Large intestine (tissue), 3 donors: ENCODE results near the gene ZSWIM4. TPM values are rescaled to one million over a fixed set of nuclear protein-coding genes. Genes with fewer than 3 reads are reported as not detected.
A peak's percentile ranks its signal among the peaks of the same experiment; 100 is the strongest.
"Not testable (repeated sequence)": the region's sequence is repeated elsewhere in the genome, so short reads cannot be mapped to it uniquely, and the experiment has no call there.

ENCODE experiments used
- DNase-seq, 2 donors: peaks; one replicate each; pipeline versions ENCODE4 v3.0.0 to v3.0.0-alpha.2; 2013
- H3K27ac ChIP-seq: one replicate; pipeline ENCODE4 v1.5.1; 2013; ENCODE audit warnings: low read length
- H3K27me3 ChIP-seq: 2 replicates; pipeline ENCODE4 v1.6.1; 2013; ENCODE audit warnings: low read length; ENCODE audit not compliant: control insufficient read depth, insufficient read depth
- H3K36me3 ChIP-seq: 2 replicates; pipeline ENCODE4 v1.6.1; 2013; ENCODE audit warnings: low read length; ENCODE audit not compliant: control insufficient read depth, insufficient read depth
- H3K4me1 ChIP-seq: one replicate; pipeline ENCODE4 v1.6.1; 2013; ENCODE audit warnings: low read length; ENCODE audit not compliant: control insufficient read depth, insufficient read depth
- H3K4me3 ChIP-seq: one replicate; pipeline ENCODE4 v1.5.1; 2013; ENCODE audit warnings: low read length
- H3K9me3 ChIP-seq: one replicate; pipeline ENCODE4 v1.6.1; 2013; ENCODE audit warnings: mild to moderate bottlenecking, low read depth, low read length, moderate library complexity; ENCODE audit not compliant: control insufficient read depth
- WGBS: methylation state at CpG from one replicate; pipeline ENCODE4 v1.1.5; 2013; ENCODE audit warnings: low lambda C conversion rate; ENCODE audit not compliant: insufficient coverage; 5-methylcytosine and 5-hydroxymethylcytosine counted together
- polyA plus RNA-seq: library from polyadenylated mRNA; unstranded; fragments of 120-200 nt; gene quantifications from one replicate; pipeline ENCODE4 v1.2.1, GENCODE V29; 2013

The ZSWIM4 gene
- polyA plus RNA-seq, 1 donor: 3.7 TPM

- H3K4me3 ChIP-seq: no peak overlapping the region
- no CpG with 5 or more reads among the region's 9 CpGs for whole genome bisulfite sequencing
- peaks cover 7% of the 10 kb centered on the region for H3K4me1 ChIP-seq
- no peaks in the 10 kb centered on the region for H3K27me3 ChIP-seq
- no peaks in the 10 kb centered on the region for H3K9me3 ChIP-seq
- peaks cover 27% of the 10 kb centered on the region for H3K36me3 ChIP-seq
- H3K27ac ChIP-seq: no peak overlapping the region
- no peak for DNase-seq
These were observed 16.8 kb upstream of the ZSWIM4 start for GRCh38 chr19:13778398-13778797.

DNA sequence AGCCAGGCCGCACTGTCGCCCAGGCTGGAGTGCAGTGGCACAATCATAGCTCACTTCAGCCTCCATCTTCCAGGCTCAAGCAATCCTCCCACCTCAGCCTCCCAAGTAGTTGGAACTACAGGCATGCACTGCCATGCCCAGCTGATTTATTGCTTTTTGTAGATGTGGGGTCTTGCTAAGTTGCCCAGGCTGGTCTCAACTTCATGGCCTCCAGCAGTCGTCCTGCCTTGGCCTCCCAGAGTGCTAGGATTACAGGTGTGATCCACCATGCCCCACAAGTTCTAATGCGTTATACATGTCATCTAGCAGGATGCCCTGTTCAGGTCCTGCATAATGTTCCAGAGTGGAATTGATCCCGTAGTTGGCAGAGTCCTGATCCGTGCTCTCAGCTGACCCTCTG lies 16.4 kb upstream of the ZSWIM4 start:
- Histone ChIP-seq H3K27ac (no peak overlapping the region), H3K36me3 (peaks cover 27% of the 10 kb centered on the region), H3K4me3 (no peak overlapping the region), H3K27me3 (no peaks in the 10 kb centered on the region), H3K9me3 (no peaks in the 10 kb centered on the region), H3K4me1 (peaks cover 7% of the 10 kb centered on the region)
- no CpG with 5 or more reads among the region's 6 CpGs for WGBS
- no peak for DNase-seq

- no CpG with 5 or more reads among the region's 8 CpGs for WGBS
- H3K9me3 ChIP-seq, H3K27me3 ChIP-seq, H3K4me1 ChIP-seq, H3K4me3 ChIP-seq, DNase-seq, H3K27ac ChIP-seq: not testable (repeated sequence)
- peaks cover 27% of the 10 kb centered on the region for H3K36me3 ChIP-seq
These were observed 15.4 kb upstream of the ZSWIM4 start for GRCh38 chr19:13779794-13780193.

DNA sequence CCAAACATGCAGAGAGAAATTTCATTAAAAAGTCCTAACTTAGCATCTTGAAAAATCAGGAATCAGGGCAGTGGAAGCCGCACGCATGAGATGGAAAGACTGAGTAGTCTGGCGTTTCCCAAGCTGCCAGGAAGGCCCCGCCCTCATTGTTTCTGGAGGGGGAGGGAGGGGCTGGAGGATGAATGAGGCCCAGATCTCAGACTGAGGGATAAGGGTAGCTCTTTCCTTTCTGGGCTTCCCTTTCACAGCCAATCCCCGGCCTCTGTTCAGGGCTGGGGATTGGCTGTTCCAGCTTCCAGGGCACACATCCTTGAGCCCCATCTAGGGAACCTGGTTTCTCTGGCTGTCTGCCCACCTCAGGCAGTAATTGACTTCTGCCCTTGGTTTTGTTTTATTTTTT lies 13.7 kb upstream of the ZSWIM4 start:
- Histone ChIP-seq H3K27ac (no peak overlapping the region), H3K9me3 (no peaks in the 10 kb centered on the region), H3K4me3 (no peak overlapping the region), H3K4me1 (peaks cover 3% of the 10 kb centered on the region), H3K27me3 (no peaks in the 10 kb centered on the region), H3K36me3 (peaks cover 23% of the 10 kb centered on the region)
- DNase-seq: peak; percentile 55 to 68
- WGBS: no CpG with 5 or more reads among the region's 5 CpGs

DNA sequence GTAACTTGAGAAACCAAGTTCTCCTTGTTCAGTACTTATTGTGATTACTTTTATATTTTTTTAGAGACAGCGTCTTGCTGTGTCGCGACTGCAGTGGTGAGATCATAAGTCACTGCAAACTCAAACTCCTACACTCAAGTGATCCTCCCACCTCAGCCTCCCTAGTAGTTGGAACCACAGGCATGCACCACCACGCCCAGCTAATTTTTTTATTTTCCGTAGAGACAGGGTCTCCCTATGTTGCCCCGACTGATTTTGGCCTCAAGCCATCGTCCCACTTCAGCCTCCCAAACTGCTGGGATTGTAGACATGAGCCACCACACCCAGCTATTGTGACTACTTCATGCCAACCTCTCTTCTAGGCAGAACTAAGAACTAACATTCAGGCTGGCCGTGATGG lies 12.7 kb upstream of the ZSWIM4 start:
- no peak overlapping the region for H3K4me3 ChIP-seq
- H3K9me3 ChIP-seq: no peaks in the 10 kb centered on the region
- H3K27me3 ChIP-seq: no peaks in the 10 kb centered on the region
- WGBS: no CpG with 5 or more reads among the region's 8 CpGs
- no peak overlapping the region for H3K27ac ChIP-seq
- no peak for DNase-seq
- peaks cover 19% of the 10 kb centered on the region for H3K36me3 ChIP-seq
- peaks cover 3% of the 10 kb centered on the region for H3K4me1 ChIP-seq

DNA sequence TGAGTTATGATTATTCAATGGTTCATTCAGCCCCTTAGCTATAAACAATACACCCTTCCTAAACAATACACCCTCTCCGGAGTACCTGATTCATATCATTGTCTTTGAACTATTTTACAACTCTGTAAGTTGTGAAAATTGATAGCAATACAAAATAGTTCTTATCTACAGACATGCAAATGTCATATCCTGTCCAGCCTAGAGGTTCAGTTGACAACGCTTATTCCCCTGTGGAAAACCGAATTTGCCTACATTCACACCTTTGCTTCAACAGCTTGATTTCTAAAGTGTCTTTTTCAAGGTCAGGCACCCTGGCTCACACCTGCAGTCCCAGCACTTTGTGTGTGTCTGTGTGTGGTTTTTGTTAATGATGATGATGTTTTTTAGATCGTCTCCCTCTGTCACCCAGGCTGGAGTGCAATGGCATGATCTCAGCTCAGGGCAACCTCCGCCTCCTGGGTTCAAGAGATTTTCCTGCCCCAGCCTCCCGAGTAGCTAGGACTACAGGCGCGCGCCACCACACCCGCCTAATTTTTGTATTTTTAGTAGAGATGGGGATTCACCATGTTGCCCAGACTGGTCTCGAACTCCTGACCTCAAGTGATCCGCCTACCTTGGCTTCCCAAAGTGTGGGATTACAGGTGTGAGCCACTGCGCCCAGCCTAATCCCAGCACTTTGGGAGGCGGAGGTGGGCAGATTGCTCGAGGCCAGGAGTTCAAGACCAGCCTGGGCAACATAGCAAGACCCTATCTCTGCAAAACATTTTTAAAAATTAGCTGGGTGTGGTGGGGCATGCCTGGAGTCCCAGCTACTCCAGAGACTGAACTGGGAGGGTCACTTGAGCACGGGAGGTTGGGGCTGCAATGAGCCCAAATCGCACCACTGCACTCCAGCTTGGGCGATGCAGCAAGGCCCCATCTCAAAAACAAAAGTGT lies 11.4 kb upstream of the ZSWIM4 start:
- Histone ChIP-seq H3K4me3 (no peak overlapping the region), H3K27ac (no peak overlapping the region), H3K36me3 (peaks cover 6% of the 10 kb centered on the region), H3K27me3 (no peaks in the 10 kb centered on the region), H3K9me3 (no peaks in the 10 kb centered on the region), H3K4me1 (peaks cover 3% of the 10 kb centered on the region)
- DNase-seq: no peak
- WGBS: no CpG with 5 or more reads among the region's 18 CpGs

GRCh38 chr19:13784731-13785452 lies 10.4 kb upstream of the ZSWIM4 start:
- WGBS: 80% methylated on average over 1 of the region's 17 CpGs
- Histone ChIP-seq H3K27ac (no peak overlapping the region), H3K36me3 (no peaks in the 10 kb centered on the region), H3K4me3 (no peak overlapping the region), H3K27me3 (no peaks in the 10 kb centered on the region), H3K9me3 (no peaks in the 10 kb centered on the region), H3K4me1 (peaks cover 3% of the 10 kb centered on the region)
- peak in 1 of 2 donors; percentile 43 for DNase-seq

GRCh38 chr19:13788991-13789390 lies 6.3 kb upstream of the ZSWIM4 start:
- Histone ChIP-seq H3K27ac (no peak overlapping the region), H3K27me3 (no peaks in the 10 kb centered on the region), H3K4me1 (no peaks in the 10 kb centered on the region), H3K4me3 (no peak overlapping the region), H3K9me3 (no peaks in the 10 kb centered on the region), H3K36me3 (no peaks in the 10 kb centered on the region)
- no peak for DNase-seq
- no CpG with 5 or more reads among the region's 8 CpGs for WGBS

DNA sequence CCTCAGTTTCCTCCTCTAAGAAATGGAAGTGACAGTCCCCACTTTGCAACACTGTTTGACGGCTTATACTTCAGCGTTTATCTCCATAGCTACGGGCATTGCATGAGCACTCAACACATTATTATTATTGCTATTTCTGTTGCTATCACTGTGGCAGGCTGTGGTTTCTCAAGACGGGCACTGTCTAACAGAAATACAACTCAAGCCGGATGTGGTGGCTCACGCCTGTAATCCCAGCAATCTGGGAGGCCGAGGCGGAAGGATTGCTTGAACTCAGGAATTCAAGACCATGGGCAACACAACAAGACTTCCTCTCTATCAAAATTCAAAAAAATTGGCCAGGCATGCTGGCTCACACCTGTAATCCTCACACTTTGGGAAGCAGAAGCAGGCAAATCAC lies 4.9 kb upstream of the ZSWIM4 start:
- 80% methylated on average over 1 of the region's 8 CpGs for WGBS
- Histone ChIP-seq H3K27me3 (no peaks in the 10 kb centered on the region), H3K36me3 (no peaks in the 10 kb centered on the region), H3K4me3 (no peak overlapping the region), H3K9me3 (no peaks in the 10 kb centered on the region), H3K4me1 (peaks cover 4% of the 10 kb centered on the region), H3K27ac (no peak overlapping the region)
- no peak for DNase-seq

DNA sequence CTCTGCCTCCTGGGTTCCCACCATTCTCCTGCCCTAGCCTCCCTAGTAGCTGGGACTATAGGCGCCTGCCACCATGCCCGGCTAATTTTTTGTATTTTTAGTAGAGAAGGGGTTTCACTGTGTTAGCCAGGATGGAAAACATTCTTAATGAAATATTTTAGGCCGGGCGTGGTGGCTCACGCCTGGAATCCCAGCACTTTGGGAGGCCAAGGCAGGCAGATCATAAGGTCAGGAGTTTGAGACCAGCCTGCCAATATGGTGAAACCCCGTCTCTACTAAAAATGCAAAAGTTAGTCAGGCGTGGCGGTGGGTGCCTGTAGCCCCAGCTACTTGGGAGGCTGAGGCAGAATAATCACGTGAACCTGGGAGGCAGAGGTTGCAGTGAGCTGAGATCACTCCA lies 1.9 kb upstream of the ZSWIM4 start:
- H3K4me1 ChIP-seq: peaks cover 14% of the 10 kb centered on the region
- no CpG with 5 or more reads among the region's 9 CpGs for WGBS
- not testable (repeated sequence) for H3K9me3 ChIP-seq, H3K27ac ChIP-seq, DNase-seq, H3K4me3 ChIP-seq, H3K36me3 ChIP-seq, H3K27me3 ChIP-seq
